Activated T-cell treated with anti-CD3 and anti-CD28 coated beads, Interleukin-2, amount 50 U/mL, for 72 hours (primary cell): ENCODE results near the gene CHSY3. TPM values are rescaled to one million over a fixed set of nuclear protein-coding genes. Genes with fewer than 3 reads are reported as not detected.

Source experiments
- ATAC-seq, 2 donors: fragments of 150-1000 bp; cut with Tn5 transposase; replicated peaks in 1 of 2; 2 replicates each; pipeline ENCODE4 v1.10.0; 2021; ENCODE audit warnings: moderate library complexity in 2 of 2, mild to moderate bottlenecking in 1 of 2
- DNase-seq, 2 donors: peaks; one replicate each; pipeline ENCODE4 v3.0.0; 2021 to 2022; ENCODE audit warnings: mixed read lengths in 1 of 2
- H3K27ac Mint-ChIP-seq: one replicate; pipeline ENCODE4 v1.8.0; 2022; ENCODE audit warnings: mild to moderate bottlenecking, moderate library complexity, mixed read lengths
- H3K27me3 Mint-ChIP-seq: one replicate; pipeline ENCODE4 v1.8.0; 2022; ENCODE audit warnings: low read depth, mixed read lengths
- H3K36me3 Mint-ChIP-seq, 2 donors: one replicate each; pipeline ENCODE4 v1.8.0; 2022; ENCODE audit warnings: mixed read lengths in 2 of 2, mild to moderate bottlenecking in 1 of 2; ENCODE audit not compliant: insufficient read depth in 2 of 2
- H3K4me1 Mint-ChIP-seq: one replicate; pipeline ENCODE4 v1.8.0; 2022; ENCODE audit warnings: low read depth, mixed read lengths
- H3K4me3 Mint-ChIP-seq, 2 donors: one replicate each; pipeline ENCODE4 v1.8.0; 2022; ENCODE audit warnings: mild to moderate bottlenecking in 2 of 2, mixed read lengths in 2 of 2, moderate library complexity in 2 of 2
- H3K9me3 Mint-ChIP-seq, 2 donors: one replicate each; pipeline ENCODE4 v1.8.0; 2022; ENCODE audit warnings: mixed read lengths in 2 of 2
- total RNA-seq, 2 donors: library from RNA; stranded (reverse); gene quantifications; one replicate each; pipeline ENCODE4 v1.2.3, GENCODE V29; 2022

CHSY3 gene
- total RNA-seq, 2 donors from 2014 or later: not detected

DNA sequence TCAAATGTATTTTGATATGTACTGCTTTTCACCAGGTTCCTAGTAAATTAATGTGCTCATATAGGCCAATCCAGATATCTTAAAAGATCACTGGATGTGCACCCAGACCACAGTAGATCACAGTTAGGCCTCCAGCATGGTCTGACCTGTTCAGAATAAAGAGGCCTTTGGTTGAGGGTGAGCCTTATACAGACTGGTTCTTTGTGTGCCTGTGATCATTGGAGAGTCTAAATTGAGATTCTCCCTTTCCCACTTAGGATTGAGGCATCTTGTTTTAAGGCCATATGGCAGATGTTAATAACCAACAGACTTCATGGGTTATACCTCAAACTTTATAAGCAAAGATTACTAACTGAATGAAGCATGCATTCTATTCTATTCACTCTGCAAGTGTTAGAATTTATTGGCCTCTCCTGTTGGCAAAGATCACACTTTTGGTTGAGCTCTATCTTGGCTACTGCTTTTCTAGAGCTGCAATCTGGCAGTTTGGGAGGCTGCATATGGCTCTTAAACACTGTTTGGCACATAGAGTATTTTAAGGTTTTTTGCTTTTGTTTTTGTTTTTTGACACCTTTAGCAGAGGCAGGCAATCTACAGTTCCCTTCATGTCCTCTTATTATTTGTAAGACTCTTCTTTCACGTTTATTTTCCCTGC, 8.5 kb downstream of the CHSY3 start:
- H3K9me3 Mint-ChIP-seq: no peaks in the 10 kb centered on the region
- peak overlapping the region; percentile 57 for H3K27ac Mint-ChIP-seq
- ATAC-seq: no peak
- no peak overlapping the region for H3K4me3 Mint-ChIP-seq
- no peak for DNase-seq
- no peaks in the 10 kb centered on the region for H3K4me1 Mint-ChIP-seq
- peaks cover 13% of the 10 kb centered on the region for H3K27me3 Mint-ChIP-seq
- no peaks in the 10 kb centered on the region for H3K36me3 Mint-ChIP-seq

DNA sequence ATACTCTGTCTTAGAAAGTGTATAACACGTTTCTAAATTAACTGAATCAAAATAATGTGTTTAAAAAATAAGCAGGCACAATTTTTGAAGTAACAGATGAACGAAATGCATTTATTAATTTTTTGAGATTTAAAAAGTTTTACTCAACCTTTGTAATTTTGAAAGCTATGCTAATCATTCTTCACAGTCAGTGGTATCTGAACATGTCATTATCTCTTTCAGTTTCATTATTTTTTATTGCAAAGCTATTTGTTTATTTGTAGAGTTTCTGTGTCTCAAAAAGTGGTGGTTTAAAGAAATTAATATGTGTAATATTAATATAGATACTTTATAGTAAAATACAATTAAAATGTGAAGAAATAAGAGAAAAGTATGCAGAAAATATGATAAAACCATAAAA, 11.2 kb downstream of the CHSY3 start:
- H3K9me3 Mint-ChIP-seq: peaks cover 2% of the 10 kb centered on the region in 2 donors
- H3K27ac Mint-ChIP-seq: no peak overlapping the region
- no peaks in the 10 kb centered on the region for H3K36me3 Mint-ChIP-seq
- no peak overlapping the region for H3K4me3 Mint-ChIP-seq
- no peaks in the 10 kb centered on the region for H3K4me1 Mint-ChIP-seq
- no peak for ATAC-seq
- no peak for DNase-seq
- H3K27me3 Mint-ChIP-seq: peaks cover 6% of the 10 kb centered on the region

DNA sequence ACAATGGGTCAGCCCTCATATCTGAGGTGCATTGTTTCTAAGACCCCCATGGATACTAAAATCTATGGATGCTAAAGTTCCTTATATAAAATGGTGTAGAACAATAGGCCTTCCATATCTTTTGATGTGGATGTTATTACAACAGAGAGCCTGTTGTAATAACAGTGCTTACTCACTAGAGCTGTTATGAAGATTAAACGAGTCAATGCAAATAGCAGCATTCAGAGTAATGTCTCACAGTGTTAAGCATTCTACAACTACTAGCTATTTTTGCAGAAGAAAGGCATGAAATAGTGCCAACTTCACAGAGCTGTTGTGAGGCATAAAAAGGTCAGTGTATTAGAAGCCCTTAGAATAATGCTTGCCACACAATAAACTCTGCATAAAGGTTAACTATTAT, 13.0 kb downstream of the CHSY3 start:
- Mint-ChIP-seq H3K36me3 (no peaks in the 10 kb centered on the region), H3K27ac (no peak overlapping the region), H3K4me1 (no peaks in the 10 kb centered on the region), H3K9me3 (peaks cover 2% of the 10 kb centered on the region in 2 donors), H3K4me3 (no peak overlapping the region), H3K27me3 (peaks cover 5% of the 10 kb centered on the region)
- DNase-seq: no peak
- no peak for ATAC-seq

DNA sequence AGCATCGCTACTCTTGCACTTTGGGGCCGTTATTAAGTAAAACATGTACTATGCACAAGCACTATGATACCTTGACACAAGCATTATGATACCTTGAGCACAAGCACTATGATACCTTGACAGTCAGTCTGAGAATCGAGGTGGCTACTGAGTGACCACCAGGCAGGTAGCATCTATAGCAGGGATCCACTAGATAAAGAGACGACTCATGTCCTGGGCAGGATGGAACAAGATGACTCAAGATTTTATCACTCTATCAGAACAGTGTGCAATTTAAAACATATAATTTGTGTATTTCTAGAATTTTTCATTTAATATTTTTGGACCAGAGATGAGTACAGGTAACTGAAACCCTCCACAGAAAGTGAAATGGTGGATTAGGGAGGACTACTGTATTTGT, 16.9 kb downstream of the CHSY3 start:
- H3K9me3 Mint-ChIP-seq: peaks cover 2% of the 10 kb centered on the region in 2 donors
- H3K4me3 Mint-ChIP-seq: no peak overlapping the region
- no peak for ATAC-seq
- no peaks in the 10 kb centered on the region for H3K4me1 Mint-ChIP-seq
- no peaks in the 10 kb centered on the region for H3K27me3 Mint-ChIP-seq
- DNase-seq: no peak
- H3K27ac Mint-ChIP-seq: no peak overlapping the region
- no peaks in the 10 kb centered on the region for H3K36me3 Mint-ChIP-seq

DNA sequence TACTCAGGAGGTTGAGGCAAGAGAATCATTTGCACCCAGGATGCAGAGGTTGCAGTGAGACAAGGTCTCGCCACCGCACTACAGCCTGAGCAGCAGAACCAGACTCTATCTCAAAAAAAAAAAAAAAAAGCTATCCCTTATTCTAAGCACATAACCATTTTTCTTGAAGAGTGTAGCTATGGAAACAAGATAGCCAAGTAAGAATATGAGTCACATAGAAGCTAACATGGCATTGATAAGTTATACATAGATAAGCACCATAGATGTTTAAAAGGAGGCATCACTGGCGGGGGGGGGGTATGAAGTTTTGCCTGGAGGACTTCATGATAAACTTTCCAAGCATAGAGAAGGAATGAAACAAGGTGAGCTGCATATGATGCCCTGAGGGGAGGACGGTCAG, 26.0 kb downstream of the CHSY3 start:
- no peak for DNase-seq
- H3K4me1 Mint-ChIP-seq: no peaks in the 10 kb centered on the region
- ATAC-seq: no peak
- H3K4me3 Mint-ChIP-seq: no peak overlapping the region
- no peaks in the 10 kb centered on the region for H3K27me3 Mint-ChIP-seq
- H3K9me3 Mint-ChIP-seq: peaks cover 0 to 2% of the 10 kb centered on the region in 2 donors
- no peak overlapping the region for H3K27ac Mint-ChIP-seq
- H3K36me3 Mint-ChIP-seq: no peaks in the 10 kb centered on the region

DNA sequence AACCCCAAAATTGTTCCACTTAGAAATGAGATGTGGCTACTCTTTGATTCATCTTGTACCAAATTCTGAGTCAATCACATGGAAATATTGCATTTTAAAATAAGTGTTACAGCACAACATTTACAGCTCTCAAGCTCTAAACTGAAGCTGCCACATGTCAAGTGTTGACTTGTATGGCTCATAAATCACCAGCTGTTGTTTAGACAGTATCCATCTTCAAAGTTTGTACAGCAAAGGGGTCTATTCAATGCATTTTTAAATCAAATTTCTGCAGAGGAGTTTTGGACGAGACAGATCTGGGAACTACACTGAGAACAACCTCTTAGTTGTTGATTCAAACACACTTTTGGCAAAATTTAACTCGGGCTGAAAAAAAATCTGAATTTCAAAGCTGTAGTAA, 31.4 kb downstream of the CHSY3 start:
- Mint-ChIP-seq H3K4me1 (no peaks in the 10 kb centered on the region), H3K4me3 (no peak overlapping the region), H3K36me3 (no peaks in the 10 kb centered on the region), H3K27me3 (no peaks in the 10 kb centered on the region), H3K9me3 (peaks cover 5 to 13% of the 10 kb centered on the region in 2 donors), H3K27ac (no peak overlapping the region)
- ATAC-seq (no peak), DNase-seq (no peak)

DNA sequence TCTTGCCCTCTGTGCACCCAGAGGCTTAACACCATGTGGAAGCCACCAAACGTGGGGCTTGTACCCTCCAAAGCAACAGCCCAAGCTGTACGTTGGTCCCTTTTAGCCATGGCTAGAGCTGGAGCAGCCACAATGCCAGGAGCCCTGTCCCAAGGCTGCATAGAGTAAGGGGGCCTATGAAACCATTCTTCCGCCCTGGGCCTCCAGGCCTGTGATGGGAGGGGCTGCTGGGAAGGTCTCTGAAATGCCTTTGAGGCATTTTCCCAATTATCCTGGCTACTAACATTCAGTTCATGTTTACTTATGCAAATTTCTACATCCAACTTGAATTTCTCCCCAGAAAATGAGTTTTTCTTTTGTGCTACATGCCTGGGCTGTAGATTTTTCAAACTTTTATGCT, 33.8 kb downstream of the CHSY3 start:
- Mint-ChIP-seq H3K9me3 (peaks cover 5 to 13% of the 10 kb centered on the region in 2 donors), H3K27me3 (no peaks in the 10 kb centered on the region), H3K36me3 (no peaks in the 10 kb centered on the region), H3K4me3 (no peak overlapping the region), H3K27ac (no peak overlapping the region), H3K4me1 (no peaks in the 10 kb centered on the region)
- DNase-seq (no peak), ATAC-seq (no peak)

DNA sequence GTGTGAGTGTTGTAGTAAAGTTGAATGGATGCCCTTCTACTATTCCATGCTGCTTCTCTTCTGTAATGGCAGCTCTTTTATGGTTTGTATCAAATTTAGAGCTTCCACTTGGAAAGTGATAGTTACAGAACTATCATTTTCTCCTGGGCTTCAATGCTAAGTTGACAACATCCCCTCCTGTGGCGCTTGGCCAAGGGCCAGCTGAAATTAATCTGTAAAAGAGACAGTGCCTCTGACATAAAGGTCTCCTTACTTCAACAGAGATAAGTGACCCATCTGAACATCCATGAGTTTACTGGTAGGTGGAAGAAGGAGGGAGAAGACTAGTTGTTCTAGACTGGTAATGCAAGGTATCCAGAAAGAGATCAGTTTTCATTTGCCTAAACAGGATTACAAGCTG, 39.7 kb downstream of the CHSY3 start:
- H3K9me3 Mint-ChIP-seq: no peaks in the 10 kb centered on the region
- H3K4me3 Mint-ChIP-seq: no peak overlapping the region
- no peak overlapping the region for H3K27ac Mint-ChIP-seq
- no peaks in the 10 kb centered on the region for H3K36me3 Mint-ChIP-seq
- ATAC-seq (no peak), DNase-seq (no peak)
- H3K4me1 Mint-ChIP-seq: no peaks in the 10 kb centered on the region
- no peaks in the 10 kb centered on the region for H3K27me3 Mint-ChIP-seq

DNA sequence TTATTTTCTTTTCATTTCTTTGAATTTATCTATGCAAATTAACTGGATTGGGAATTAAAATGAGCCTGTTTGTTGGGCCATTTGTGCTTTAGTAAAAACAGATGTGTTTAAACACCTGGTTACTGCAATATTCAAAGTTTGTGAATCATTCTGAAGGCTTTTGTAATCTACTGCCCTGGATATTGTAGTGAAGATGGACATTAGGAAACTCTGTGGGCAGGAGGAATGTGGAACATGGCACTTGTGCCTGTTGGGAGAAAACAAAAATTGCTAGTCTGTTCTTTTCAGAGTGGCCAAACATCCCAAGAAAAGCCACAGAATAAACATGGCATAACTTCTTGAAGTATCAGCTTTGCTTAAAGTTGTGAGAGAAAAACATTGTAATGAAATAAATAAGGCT, 40.8 kb downstream of the CHSY3 start:
- H3K4me3 Mint-ChIP-seq: no peak overlapping the region
- H3K4me1 Mint-ChIP-seq: no peaks in the 10 kb centered on the region
- DNase-seq: no peak
- no peaks in the 10 kb centered on the region for H3K27me3 Mint-ChIP-seq
- no peak overlapping the region for H3K27ac Mint-ChIP-seq
- no peaks in the 10 kb centered on the region for H3K9me3 Mint-ChIP-seq
- H3K36me3 Mint-ChIP-seq: no peaks in the 10 kb centered on the region
- no peak for ATAC-seq

DNA sequence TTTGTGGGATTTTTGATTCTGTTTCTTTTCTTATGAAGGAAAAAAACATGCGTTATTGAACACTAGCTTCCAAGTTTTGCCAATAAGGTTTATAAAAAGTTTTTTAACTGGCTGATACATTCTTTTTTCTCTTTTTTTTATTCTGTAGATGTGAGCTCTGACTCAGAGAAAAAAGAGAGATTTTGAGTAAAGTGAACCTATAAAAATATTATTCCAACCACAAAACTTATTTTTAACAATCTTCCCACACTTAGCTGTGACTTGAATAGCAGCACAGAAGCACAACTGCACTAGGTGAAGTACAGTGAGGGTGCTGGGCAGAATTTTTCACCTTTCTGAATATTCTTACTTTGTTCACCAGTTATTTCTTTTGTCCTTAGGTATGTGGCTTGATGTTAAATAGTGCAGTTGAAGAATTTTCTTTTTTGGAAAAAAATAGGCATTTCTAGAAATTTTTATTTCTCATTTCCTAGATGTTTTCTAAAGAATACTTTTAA, 41.6 kb downstream of the CHSY3 start:
- H3K9me3 Mint-ChIP-seq: no peaks in the 10 kb centered on the region
- H3K4me3 Mint-ChIP-seq: no peak overlapping the region
- H3K4me1 Mint-ChIP-seq: no peaks in the 10 kb centered on the region
- DNase-seq: no peak
- ATAC-seq: no peak
- H3K27me3 Mint-ChIP-seq: no peaks in the 10 kb centered on the region
- H3K36me3 Mint-ChIP-seq: no peaks in the 10 kb centered on the region
- H3K27ac Mint-ChIP-seq: no peak overlapping the region

DNA sequence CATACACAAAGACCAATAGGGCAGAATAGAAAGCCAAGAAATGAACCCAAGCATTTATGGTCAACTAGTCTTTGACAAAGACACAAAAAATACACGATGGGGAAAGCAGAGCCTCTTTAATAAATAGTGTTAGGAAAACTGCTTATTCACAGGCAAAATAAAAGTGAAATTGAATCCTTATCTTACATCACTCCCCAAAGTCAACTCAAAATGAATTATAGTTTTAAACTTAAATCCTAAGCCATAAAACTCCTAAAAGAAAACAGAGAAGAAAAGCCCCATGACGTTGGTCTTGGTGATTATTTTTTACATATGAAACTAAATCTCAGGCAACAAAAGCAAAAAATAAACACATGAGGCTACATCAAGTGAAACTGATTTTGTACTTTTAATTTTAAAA, 46.8 kb downstream of the CHSY3 start:
- H3K27me3 Mint-ChIP-seq: no peaks in the 10 kb centered on the region
- H3K4me1 Mint-ChIP-seq: no peaks in the 10 kb centered on the region
- no peak overlapping the region for H3K27ac Mint-ChIP-seq
- H3K9me3 Mint-ChIP-seq: peaks cover 0 to 3% of the 10 kb centered on the region in 2 donors
- ATAC-seq (no peak), DNase-seq (no peak)
- peaks cover 0 to 3% of the 10 kb centered on the region in 2 donors for H3K36me3 Mint-ChIP-seq
- no peak overlapping the region for H3K4me3 Mint-ChIP-seq

DNA sequence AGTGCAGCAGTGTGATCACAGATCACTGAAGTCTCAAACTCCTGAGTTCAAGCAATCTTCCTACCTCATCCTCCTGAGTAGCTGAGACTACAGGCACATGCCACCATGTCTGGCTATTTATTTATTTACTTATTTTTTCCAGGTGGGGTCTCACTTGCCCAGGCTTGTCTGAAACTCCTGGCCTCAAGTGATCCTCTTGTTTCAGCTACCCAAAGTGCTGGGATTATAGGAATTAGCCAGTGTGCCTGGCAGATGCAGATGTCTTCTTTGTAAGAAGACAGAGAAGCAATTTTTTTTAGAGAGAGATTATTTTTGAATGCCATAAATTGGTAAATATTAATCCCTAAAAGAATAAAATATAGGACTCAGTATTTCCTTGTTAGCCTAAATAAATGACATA, 54.3 kb downstream of the CHSY3 start:
- Mint-ChIP-seq H3K4me3 (no peak overlapping the region), H3K36me3 (peaks cover 0 to 3% of the 10 kb centered on the region in 2 donors), H3K27me3 (no peaks in the 10 kb centered on the region), H3K4me1 (no peaks in the 10 kb centered on the region), H3K9me3 (peaks cover 1 to 3% of the 10 kb centered on the region in 2 donors), H3K27ac (no peak overlapping the region)
- ATAC-seq (no peak), DNase-seq (no peak)

DNA sequence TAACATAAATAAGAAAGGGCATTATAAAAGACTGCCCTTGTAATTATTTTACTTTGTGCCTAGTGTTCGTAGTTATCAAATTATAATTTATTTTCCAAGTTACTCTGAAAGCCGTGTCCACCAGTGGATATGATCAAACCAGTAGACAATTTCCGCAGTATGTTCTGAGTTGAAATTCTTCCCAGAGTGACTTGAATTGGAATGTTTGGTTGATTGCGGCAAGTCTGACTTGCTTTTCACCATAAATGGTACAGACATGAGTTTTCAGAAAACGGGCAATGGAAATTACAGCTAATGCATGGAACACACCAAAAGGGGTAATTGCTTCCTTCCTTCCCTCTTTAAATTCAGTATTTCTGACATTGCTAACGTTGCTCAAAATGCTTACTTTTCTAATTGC, 56.6 kb downstream of the CHSY3 start:
- DNase-seq: no peak
- no peak for ATAC-seq
- H3K27ac Mint-ChIP-seq: no peak overlapping the region
- no peaks in the 10 kb centered on the region for H3K27me3 Mint-ChIP-seq
- H3K4me3 Mint-ChIP-seq: no peak overlapping the region
- peaks cover 0 to 3% of the 10 kb centered on the region in 2 donors for H3K9me3 Mint-ChIP-seq
- no peaks in the 10 kb centered on the region for H3K36me3 Mint-ChIP-seq
- H3K4me1 Mint-ChIP-seq: no peaks in the 10 kb centered on the region

DNA sequence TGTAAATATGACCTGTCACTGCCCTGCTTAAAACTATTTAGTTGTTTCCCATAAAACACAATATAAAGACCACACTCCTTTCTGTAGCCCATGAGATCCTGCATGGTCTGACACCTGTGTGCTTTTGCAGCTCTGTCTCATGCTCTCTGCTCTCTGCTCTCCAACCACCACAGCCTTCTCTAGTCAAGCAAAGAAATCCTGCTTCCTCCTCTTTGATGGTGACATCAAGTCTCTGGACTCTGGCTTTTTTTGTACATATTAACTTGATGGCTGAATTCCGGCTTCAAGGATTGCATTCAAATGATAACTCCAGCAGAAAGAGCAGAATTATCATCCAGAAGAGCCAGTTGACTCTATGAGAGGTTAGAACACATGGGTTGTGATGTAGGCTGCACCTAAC, 58.2 kb downstream of the CHSY3 start:
- Mint-ChIP-seq H3K4me1 (no peaks in the 10 kb centered on the region), H3K4me3 (no peak overlapping the region), H3K9me3 (peaks cover 0 to 1% of the 10 kb centered on the region in 2 donors), H3K27ac (no peak overlapping the region), H3K36me3 (no peaks in the 10 kb centered on the region), H3K27me3 (no peaks in the 10 kb centered on the region)
- DNase-seq: no peak
- no peak for ATAC-seq
